Esophagus muscularis mucosa (tissue), 3 donors: ENCODE results near the gene GGTLC2.

ENCODE experiments used
- POLR2A ChIP-seq: fragments of 450-650 bp; IDR thresholded peaks from one replicate; pipeline ENCODE4 v1.6.1; 2017; ENCODE audit warnings: antibody characterized with exemption, moderate library complexity, mild to moderate bottlenecking, low read depth
- TF ChIP-seq, protein P1 (sequence below), 3 experiments: fragments of 200-600 bp in 2 of 3; fragments of 450-650 bp in 1 of 3; sonication (generic) in 2 of 3; IDR thresholded peaks; one replicate each; pipeline ENCODE4 v1.5.1; 2017 to 2019; ENCODE audit warnings: antibody characterized with exemption in 3 of 3, mild to moderate bottlenecking in 2 of 3, moderate library complexity in 1 of 3

DNA sequence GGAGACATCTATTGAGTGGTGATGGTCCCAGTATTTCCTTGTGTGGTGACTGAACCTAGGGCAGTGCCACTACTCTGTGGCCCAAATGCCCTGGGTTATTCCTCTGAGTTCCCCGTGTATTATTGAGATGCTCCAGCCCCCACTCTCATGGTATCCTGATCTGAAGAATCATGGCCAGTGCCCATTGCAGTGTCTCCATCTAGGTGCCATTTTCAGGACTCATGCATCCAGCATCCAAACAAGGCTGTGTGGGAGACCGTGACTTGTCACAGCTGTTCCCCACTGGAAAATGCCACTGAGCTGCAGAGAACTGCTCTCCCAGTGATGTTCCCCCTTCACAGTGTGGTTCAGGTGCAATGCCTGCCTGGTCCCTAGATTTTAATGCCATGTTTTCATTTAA lies 24.7 kb downstream of the GGTLC2 start:
- TF ChIP-seq, protein P1, sequence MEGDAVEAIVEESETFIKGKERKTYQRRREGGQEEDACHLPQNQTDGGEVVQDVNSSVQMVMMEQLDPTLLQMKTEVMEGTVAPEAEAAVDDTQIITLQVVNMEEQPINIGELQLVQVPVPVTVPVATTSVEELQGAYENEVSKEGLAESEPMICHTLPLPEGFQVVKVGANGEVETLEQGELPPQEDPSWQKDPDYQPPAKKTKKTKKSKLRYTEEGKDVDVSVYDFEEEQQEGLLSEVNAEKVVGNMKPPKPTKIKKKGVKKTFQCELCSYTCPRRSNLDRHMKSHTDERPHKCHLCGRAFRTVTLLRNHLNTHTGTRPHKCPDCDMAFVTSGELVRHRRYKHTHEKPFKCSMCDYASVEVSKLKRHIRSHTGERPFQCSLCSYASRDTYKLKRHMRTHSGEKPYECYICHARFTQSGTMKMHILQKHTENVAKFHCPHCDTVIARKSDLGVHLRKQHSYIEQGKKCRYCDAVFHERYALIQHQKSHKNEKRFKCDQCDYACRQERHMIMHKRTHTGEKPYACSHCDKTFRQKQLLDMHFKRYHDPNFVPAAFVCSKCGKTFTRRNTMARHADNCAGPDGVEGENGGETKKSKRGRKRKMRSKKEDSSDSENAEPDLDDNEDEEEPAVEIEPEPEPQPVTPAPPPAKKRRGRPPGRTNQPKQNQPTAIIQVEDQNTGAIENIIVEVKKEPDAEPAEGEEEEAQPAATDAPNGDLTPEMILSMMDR (IDR thresholded peaks at IDR 0.05), result no peak
- no peak for TF ChIP-seq POLR2A
